Measurements from ENCODE around the gene IFIT1B. TPM values are rescaled to one million over a fixed set of nuclear protein-coding genes. Genes with fewer than 3 reads are reported as not detected.

The IFIT1B gene
- total RNA-seq, 2 experiments from 2014 or later = not detected

DNA sequence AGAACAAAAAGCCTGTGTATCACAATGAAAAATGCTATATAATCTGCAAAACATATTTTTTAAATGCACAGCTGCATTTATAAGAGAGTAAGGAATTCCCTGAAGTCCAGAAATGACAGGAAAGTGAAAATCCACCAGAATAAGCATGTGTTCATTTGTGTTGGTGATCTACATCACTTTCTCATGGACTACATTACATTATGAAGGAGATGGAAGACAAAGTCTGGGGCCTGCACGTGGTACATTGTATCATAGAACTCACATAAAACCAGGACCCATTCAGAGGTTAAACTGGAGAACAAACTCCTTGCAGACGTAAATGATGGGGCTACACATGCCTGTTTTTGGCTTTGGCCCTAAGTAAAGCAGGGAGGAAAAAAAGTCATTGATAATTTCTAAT, 33.7 kb upstream of the IFIT1B start:
- no peaks in the 10 kb centered on the region for H3K36me3 Mint-ChIP-seq (ENCODE audit: low read depth)

DNA sequence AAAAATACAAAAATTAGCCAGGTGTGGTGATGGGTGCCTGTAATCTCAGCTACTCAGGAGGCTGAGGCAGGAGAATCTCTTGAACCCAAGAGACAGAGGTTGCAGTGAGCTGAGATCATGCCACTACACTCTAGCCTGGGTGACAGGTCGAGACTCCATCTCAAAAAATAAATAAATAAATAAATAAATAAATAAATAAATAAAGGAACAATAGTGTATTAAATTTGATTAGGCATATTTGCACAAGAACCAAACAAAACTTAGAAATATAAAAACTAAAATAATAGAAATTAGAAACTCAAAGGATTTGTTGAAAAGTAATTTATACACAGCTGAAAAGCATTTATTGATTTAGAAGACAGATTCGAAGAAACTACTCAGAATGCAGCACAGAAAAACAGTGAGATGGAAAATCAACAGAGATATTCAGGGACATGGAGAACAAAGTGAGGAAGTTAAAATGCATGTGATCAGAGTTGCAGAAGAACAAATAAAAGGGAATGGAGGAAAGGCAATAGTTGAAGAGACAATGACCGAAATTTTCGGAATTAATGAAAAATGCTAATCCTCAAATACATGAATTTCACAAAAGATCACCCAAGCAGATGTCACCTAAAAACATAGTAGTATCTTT, 32.4 kb upstream of the IFIT1B start:
- H3K9me3 Mint-ChIP-seq = no peaks in the 10 kb centered on the region
- TF ChIP-seq, protein P1, sequence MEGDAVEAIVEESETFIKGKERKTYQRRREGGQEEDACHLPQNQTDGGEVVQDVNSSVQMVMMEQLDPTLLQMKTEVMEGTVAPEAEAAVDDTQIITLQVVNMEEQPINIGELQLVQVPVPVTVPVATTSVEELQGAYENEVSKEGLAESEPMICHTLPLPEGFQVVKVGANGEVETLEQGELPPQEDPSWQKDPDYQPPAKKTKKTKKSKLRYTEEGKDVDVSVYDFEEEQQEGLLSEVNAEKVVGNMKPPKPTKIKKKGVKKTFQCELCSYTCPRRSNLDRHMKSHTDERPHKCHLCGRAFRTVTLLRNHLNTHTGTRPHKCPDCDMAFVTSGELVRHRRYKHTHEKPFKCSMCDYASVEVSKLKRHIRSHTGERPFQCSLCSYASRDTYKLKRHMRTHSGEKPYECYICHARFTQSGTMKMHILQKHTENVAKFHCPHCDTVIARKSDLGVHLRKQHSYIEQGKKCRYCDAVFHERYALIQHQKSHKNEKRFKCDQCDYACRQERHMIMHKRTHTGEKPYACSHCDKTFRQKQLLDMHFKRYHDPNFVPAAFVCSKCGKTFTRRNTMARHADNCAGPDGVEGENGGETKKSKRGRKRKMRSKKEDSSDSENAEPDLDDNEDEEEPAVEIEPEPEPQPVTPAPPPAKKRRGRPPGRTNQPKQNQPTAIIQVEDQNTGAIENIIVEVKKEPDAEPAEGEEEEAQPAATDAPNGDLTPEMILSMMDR (IDR thresholded peaks at IDR 0.05) = no peak
- DNase-seq (no peak), ATAC-seq (no peak)
- intact Hi-C loops (cut with micrococcal nuclease) = no loop called here
- H3K36me3 Mint-ChIP-seq (ENCODE audit: low read depth) = no peaks in the 10 kb centered on the region
- H3K27me3 Mint-ChIP-seq = peaks cover 28% of the 10 kb centered on the region
- H3K27ac Mint-ChIP-seq = no peak overlapping the region
- H3K4me3 Mint-ChIP-seq = no peak overlapping the region
- POLR2A ChIA-PET = no interaction called here
- peaks cover under 1% of the 10 kb centered on the region for H3K4me1 Mint-ChIP-seq (ENCODE audit: low read depth)
- CTCF ChIA-PET = interaction anchor here (2.9 kb wide), 1 partner anchor 24 kb away, joined by 6 read pairs; no protein-coding TSS in a partner anchor

More for the DNA sequence above, 33.7 kb upstream of the IFIT1B start:
- ChIA-PET POLR2A (no interaction called here), CTCF (interaction anchor here (1.0 to 1.1 kb wide), 2 partner anchors 11 to 25 kb away, joined by 3 to 5 read pairs; no protein-coding TSS in a partner anchor)
- DNase-seq (no peak), ATAC-seq (no peak)
- intact Hi-C loops (cut with micrococcal nuclease) = no loop called here
- Mint-ChIP-seq H3K27me3 (peaks cover 21% of the 10 kb centered on the region), H3K4me3 (no peak overlapping the region), H3K4me1 (ENCODE audit: low read depth) (no peaks in the 10 kb centered on the region), H3K27ac (no peak overlapping the region), H3K9me3 (no peaks in the 10 kb centered on the region)
- TF ChIP-seq, protein P1 (IDR thresholded peaks at IDR 0.05) = no peak

GRCh38 chr10:89346405-89347254, 31.2 kb upstream of the IFIT1B start:
- H3K4me3 Mint-ChIP-seq = no peak overlapping the region
- no peaks in the 10 kb centered on the region for H3K9me3 Mint-ChIP-seq
- CTCF ChIA-PET = interaction anchor here (1.2 to 2.9 kb wide), 2 partner anchors 8 to 22 kb away, joined by 3 to 6 read pairs; no protein-coding TSS in a partner anchor
- H3K27me3 Mint-ChIP-seq = peaks cover 31% of the 10 kb centered on the region
- peaks cover 9% of the 10 kb centered on the region for H3K4me1 Mint-ChIP-seq (ENCODE audit: low read depth)
- ATAC-seq (no peak), DNase-seq (no peak)
- intact Hi-C loops (cut with micrococcal nuclease) = no loop called here
- H3K36me3 Mint-ChIP-seq (ENCODE audit: low read depth) = no peaks in the 10 kb centered on the region
- TF ChIP-seq, protein P1 (IDR thresholded peaks at IDR 0.05) = no peak
- no peak overlapping the region for H3K27ac Mint-ChIP-seq
- POLR2A ChIA-PET = interaction anchor here (0.6 kb wide), 2 partner anchors 15 to 390 kb away, joined by 3 read pairs; no protein-coding TSS in a partner anchor

- intact Hi-C loops (cut with micrococcal nuclease) = no loop called here
- Mint-ChIP-seq H3K36me3 (ENCODE audit: low read depth) (no peaks in the 10 kb centered on the region), H3K4me1 (ENCODE audit: low read depth) (peaks cover 15% of the 10 kb centered on the region), H3K4me3 (no peak overlapping the region), H3K27me3 (peaks cover 31% of the 10 kb centered on the region), H3K27ac (no peak overlapping the region), H3K9me3 (no peaks in the 10 kb centered on the region)
- TF ChIP-seq, protein P1 (IDR thresholded peaks at IDR 0.05) = no peak
- POLR2A ChIA-PET = interaction anchor here (0.6 kb wide), 1 partner anchor 255 kb away, joined by 3 read pairs; no protein-coding TSS in a partner anchor
- CTCF ChIA-PET = interaction anchor here (1.2 to 2.9 kb wide), 2 partner anchors 10 to 21 kb away, joined by 3 to 6 read pairs; no protein-coding TSS in a partner anchor
- DNase-seq (no peak), ATAC-seq (no peak)
Observed at GRCh38 chr10:89347701-89348457, 30.0 kb upstream of the IFIT1B start.

Data from activated CD8-positive, alpha-beta T cell treated with anti-CD3 and anti-CD28 coated beads for 36 hours (primary cell).